ENCODE measurements around the gene LHFPL6.

The LHFPL6 gene

GRCh38 chr13:39408512-39408911, 194.5 kb downstream of the LHFPL6 start:
- Mint-ChIP-seq H3K27me3 (ENCODE audit: low read depth) (peaks cover 8% of the 10 kb centered on the region), H3K4me1 (ENCODE audit: low read depth) (no peaks in the 10 kb centered on the region), H3K36me3 (ENCODE audit: low read depth) (no peaks in the 10 kb centered on the region), H3K27ac (no peak overlapping the region), H3K9me3 (no peaks in the 10 kb centered on the region), H3K4me3 (no peak overlapping the region)
- no peak for DNase-seq (ENCODE audit: low spot score)

DNA sequence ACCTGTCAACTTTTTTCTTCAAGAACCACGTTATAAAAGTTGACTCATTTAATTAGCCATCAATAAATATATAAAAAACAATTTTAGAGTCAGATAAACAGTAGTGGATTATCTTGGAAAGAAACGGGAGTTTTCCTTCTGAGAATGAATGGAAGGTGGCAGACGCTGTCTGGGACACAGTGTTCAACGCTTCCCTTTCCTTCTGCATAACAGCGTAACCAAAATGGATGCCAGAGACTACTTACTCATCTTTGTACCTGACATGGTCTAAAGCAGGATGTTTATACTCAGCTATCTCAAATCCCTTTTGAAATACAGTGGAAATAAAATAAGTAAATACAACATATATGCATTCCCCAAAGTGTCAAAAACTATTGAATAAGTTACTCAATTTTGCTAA, 195.2 kb downstream of the LHFPL6 start:
- Mint-ChIP-seq H3K9me3 (no peaks in the 10 kb centered on the region), H3K4me3 (no peak overlapping the region), H3K27ac (no peak overlapping the region), H3K27me3 (ENCODE audit: low read depth) (peaks cover 8% of the 10 kb centered on the region), H3K36me3 (ENCODE audit: low read depth) (no peaks in the 10 kb centered on the region), H3K4me1 (ENCODE audit: low read depth) (no peaks in the 10 kb centered on the region)
- DNase-seq (ENCODE audit: low spot score): no peak

GRCh38 chr13:39407138-39407537, 195.9 kb downstream of the LHFPL6 start:
- H3K4me1 Mint-ChIP-seq (ENCODE audit: low read depth): no peaks in the 10 kb centered on the region
- H3K9me3 Mint-ChIP-seq: no peaks in the 10 kb centered on the region
- no peak overlapping the region for H3K27ac Mint-ChIP-seq
- no peak overlapping the region for H3K4me3 Mint-ChIP-seq
- H3K36me3 Mint-ChIP-seq (ENCODE audit: low read depth): no peaks in the 10 kb centered on the region
- peaks cover 8% of the 10 kb centered on the region for H3K27me3 Mint-ChIP-seq (ENCODE audit: low read depth)
- no peak for DNase-seq (ENCODE audit: low spot score)

GRCh38 chr13:39406688-39407087, 196.3 kb downstream of the LHFPL6 start:
- Mint-ChIP-seq H3K9me3 (no peaks in the 10 kb centered on the region), H3K27ac (no peak overlapping the region), H3K4me3 (no peak overlapping the region), H3K4me1 (ENCODE audit: low read depth) (no peaks in the 10 kb centered on the region), H3K27me3 (ENCODE audit: low read depth) (peaks cover 8% of the 10 kb centered on the region), H3K36me3 (ENCODE audit: low read depth) (no peaks in the 10 kb centered on the region)
- no peak for DNase-seq (ENCODE audit: low spot score)

GRCh38 chr13:39405596-39406205, 197.3 kb downstream of the LHFPL6 start:
- Mint-ChIP-seq H3K4me3 (no peak overlapping the region), H3K4me1 (ENCODE audit: low read depth) (no peaks in the 10 kb centered on the region), H3K36me3 (ENCODE audit: low read depth) (no peaks in the 10 kb centered on the region), H3K27me3 (ENCODE audit: low read depth) (peaks cover 8% of the 10 kb centered on the region), H3K9me3 (no peaks in the 10 kb centered on the region), H3K27ac (no peak overlapping the region)
- DNase-seq (ENCODE audit: low spot score): no peak

DNA sequence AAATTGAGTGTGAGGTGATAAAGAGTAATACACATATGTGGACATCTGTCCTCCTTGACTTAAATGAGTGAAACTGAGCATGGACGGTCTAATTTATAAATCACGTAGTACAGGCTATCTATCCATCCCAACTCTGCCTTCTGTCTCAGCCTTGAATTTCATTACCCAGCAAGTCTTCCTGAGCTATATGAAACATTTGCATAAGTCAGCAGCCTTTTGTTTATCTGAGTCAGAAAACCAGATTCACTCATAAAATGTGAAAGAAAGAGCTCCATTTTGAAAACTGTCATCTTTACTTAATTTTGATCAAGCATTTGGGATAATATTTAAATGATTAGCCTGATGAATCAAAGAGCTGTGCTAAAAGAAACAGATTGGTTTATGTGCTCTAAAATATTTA, 197.9 kb downstream of the LHFPL6 start:
- Mint-ChIP-seq H3K9me3 (no peaks in the 10 kb centered on the region), H3K27me3 (ENCODE audit: low read depth) (peaks cover 8% of the 10 kb centered on the region), H3K27ac (no peak overlapping the region), H3K4me3 (no peak overlapping the region), H3K4me1 (ENCODE audit: low read depth) (no peaks in the 10 kb centered on the region), H3K36me3 (ENCODE audit: low read depth) (no peaks in the 10 kb centered on the region)
- DNase-seq (ENCODE audit: low spot score): no peak

- DNase-seq (ENCODE audit: low spot score): no peak
- no peaks in the 10 kb centered on the region for H3K36me3 Mint-ChIP-seq (ENCODE audit: low read depth)
- H3K9me3 Mint-ChIP-seq: no peaks in the 10 kb centered on the region
- no peak overlapping the region for H3K4me3 Mint-ChIP-seq
- no peak overlapping the region for H3K27ac Mint-ChIP-seq
- H3K4me1 Mint-ChIP-seq (ENCODE audit: low read depth): no peaks in the 10 kb centered on the region
- peaks cover 5% of the 10 kb centered on the region for H3K27me3 Mint-ChIP-seq (ENCODE audit: low read depth)
Observed at GRCh38 chr13:39403106-39403505, 199.9 kb downstream of the LHFPL6 start.

DNA sequence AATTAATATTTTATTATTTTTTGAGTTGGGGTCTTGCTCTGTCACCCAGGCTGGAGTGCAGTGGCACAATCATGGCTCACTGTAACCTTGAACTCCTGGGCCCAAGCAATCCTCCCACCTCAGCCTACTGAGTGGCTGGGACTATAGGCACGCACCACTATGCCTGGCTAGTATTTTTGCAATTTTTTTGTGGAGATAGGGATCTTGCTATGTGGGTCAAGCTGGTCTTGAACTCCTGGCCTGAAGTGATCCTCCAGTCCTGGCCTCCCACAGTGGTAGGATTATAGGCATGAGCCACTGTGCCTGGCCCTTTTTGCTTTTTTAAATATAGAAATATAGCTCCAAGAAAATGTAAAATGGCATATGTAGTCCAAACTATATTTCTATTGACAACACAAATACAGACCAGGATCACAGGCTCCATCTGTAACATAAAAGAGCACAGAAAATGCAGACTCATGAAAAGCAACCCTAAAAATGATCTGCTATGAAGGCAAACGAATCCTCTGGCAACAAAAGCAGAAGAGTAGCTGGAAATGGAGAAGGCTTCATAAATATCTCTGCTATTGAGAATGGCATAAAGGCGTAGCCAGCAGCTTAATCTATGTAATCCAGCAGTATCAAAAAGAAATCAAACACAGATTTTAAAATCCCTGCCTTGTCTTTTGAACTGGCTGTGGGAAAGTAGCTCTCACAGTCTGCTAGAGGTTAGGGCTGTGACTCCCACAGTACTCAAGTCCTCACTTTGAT, 200.6 kb downstream of the LHFPL6 start:
- Mint-ChIP-seq H3K27me3 (ENCODE audit: low read depth) (peaks cover 5% of the 10 kb centered on the region), H3K9me3 (no peaks in the 10 kb centered on the region), H3K36me3 (ENCODE audit: low read depth) (no peaks in the 10 kb centered on the region), H3K4me1 (ENCODE audit: low read depth) (no peaks in the 10 kb centered on the region), H3K27ac (no peak overlapping the region), H3K4me3 (no peak overlapping the region)
- DNase-seq (ENCODE audit: low spot score): no peak

DNA sequence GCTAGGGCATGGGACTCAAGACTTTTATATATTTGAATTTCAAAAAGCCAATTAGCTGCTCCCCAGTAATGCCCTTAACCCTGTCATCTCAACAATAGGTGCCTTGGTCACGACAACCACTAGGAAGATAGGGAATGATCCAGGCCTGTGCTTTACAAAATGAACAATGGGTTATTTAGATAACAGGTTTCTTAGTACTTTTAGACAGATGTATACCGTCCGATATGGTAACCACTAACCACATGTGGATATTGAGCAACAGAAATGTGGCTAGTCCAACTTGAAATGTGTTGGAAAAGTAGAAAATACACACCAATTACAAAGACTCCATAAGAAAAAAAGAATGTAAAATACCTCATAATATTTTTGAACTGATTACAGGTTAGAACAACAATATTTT, 201.2 kb downstream of the LHFPL6 start:
- no peak for DNase-seq (ENCODE audit: low spot score)
- Mint-ChIP-seq H3K9me3 (no peaks in the 10 kb centered on the region), H3K27ac (no peak overlapping the region), H3K4me3 (no peak overlapping the region), H3K4me1 (ENCODE audit: low read depth) (no peaks in the 10 kb centered on the region), H3K36me3 (ENCODE audit: low read depth) (no peaks in the 10 kb centered on the region), H3K27me3 (ENCODE audit: low read depth) (peaks cover 5% of the 10 kb centered on the region)

DNA sequence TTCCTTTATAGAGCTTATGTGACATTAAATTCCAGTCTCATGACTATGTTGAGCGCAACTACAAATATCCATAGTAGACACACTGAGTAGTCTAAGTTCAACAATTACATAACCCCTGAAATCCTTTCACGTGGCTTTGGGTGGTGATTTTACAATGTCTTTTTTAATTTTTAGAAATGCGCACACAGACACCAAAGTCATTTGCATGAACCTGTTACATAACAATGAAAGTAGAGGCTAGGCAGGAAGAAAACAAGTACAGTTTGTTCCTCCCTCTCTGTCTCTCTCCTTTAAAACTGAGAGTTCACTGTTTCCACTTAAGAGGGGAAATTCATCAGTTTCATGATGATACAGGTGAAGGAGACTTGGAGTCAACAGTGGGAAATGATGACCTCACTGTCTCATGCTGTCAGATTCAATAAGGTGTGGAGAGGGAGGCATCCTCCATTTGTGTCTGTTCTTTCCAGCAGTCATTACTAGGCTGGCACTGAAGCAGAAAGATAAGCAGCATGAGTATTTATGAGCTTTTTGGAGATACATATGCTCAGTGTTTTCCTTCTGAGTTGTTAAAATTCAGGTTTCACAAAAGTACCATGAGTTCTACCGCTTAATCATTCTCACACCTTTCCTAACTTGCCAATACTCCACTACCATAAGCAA, 201.8 kb downstream of the LHFPL6 start:
- H3K4me1 Mint-ChIP-seq (ENCODE audit: low read depth): no peaks in the 10 kb centered on the region
- H3K4me3 Mint-ChIP-seq: no peak overlapping the region
- DNase-seq (ENCODE audit: low spot score): no peak
- H3K36me3 Mint-ChIP-seq (ENCODE audit: low read depth): no peaks in the 10 kb centered on the region
- no peak overlapping the region for H3K27ac Mint-ChIP-seq
- no peaks in the 10 kb centered on the region for H3K9me3 Mint-ChIP-seq
- peaks cover 5% of the 10 kb centered on the region for H3K27me3 Mint-ChIP-seq (ENCODE audit: low read depth)

GRCh38 chr13:39399102-39399501, 203.9 kb downstream of the LHFPL6 start:
- Mint-ChIP-seq H3K27me3 (ENCODE audit: low read depth) (no peaks in the 10 kb centered on the region), H3K27ac (no peak overlapping the region), H3K4me1 (ENCODE audit: low read depth) (no peaks in the 10 kb centered on the region), H3K36me3 (ENCODE audit: low read depth) (no peaks in the 10 kb centered on the region), H3K9me3 (no peaks in the 10 kb centered on the region), H3K4me3 (no peak overlapping the region)
- no peak for DNase-seq (ENCODE audit: low spot score)

DNA sequence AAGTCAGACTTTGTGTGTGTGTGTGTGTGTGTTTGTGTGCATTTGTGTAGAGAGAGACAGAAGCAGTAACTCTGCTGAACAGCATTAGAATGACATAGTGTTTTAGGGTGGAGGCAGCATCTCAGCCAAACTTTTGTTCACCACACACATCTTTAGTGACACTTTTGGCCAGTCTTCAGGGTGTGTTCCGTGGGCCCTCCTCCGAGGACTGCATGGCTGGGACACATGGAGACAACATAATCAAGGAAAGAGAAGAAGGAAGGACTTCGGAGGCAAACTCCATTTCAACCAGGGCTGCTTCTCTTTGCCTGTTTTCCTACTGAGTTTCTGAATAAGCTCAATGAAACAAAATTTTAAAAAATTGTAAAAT, 205.1 kb downstream of the LHFPL6 start:
- Mint-ChIP-seq H3K27ac (no peak overlapping the region), H3K9me3 (no peaks in the 10 kb centered on the region), H3K27me3 (ENCODE audit: low read depth) (no peaks in the 10 kb centered on the region), H3K4me1 (ENCODE audit: low read depth) (no peaks in the 10 kb centered on the region), H3K4me3 (no peak overlapping the region), H3K36me3 (ENCODE audit: low read depth) (no peaks in the 10 kb centered on the region)
- no peak for DNase-seq (ENCODE audit: low spot score)

DNA sequence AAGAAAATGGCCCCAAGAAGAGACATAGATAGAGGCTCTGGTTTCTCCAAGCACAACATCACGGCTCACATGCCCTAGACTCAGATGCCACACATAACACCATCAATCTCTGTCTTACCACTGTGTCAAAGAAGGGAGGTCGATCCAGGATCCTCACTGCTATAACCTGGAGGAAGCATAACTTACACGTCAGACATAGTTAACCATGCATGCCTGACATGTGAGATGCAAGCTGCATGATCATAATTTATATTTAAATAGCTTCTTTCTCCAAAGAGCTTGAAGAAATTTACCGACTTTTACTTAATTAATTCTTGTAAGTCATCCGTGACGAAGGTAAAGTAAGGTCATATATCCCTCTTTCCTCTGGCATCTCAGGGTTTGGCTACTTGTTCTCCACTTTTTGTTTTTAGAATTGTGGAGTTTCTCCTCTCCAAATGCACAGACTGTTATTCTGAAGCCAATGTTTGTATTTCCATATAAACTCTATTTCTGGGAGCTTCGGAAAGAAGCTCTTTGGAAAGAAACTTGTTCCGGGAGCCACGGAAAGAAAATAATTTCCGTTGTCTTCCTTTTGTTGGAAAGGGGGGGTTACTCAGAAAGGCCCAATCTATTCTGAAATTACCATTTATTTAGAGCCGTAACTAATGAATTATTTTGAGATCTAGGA, 205.6 kb downstream of the LHFPL6 start:
- Mint-ChIP-seq H3K4me1 (ENCODE audit: low read depth) (no peaks in the 10 kb centered on the region), H3K27me3 (ENCODE audit: low read depth) (no peaks in the 10 kb centered on the region), H3K4me3 (no peak overlapping the region), H3K9me3 (no peaks in the 10 kb centered on the region), H3K27ac (no peak overlapping the region), H3K36me3 (ENCODE audit: low read depth) (no peaks in the 10 kb centered on the region)
- no peak for DNase-seq (ENCODE audit: low spot score)

Measured in T-helper 2 cell treated with Interferon-gamma antibody and Interleukin-4, amounts not matched to agents 5 μg/mL and 100 μg/mL, for 36 hours (primary cell).